HepG2 (cell line): ENCODE measurements around the gene ABCC3. TPM values are rescaled to one million over a fixed set of nuclear protein-coding genes. Genes with fewer than 3 reads are reported as not detected.
A peak's percentile ranks its signal among the peaks of the same experiment; 100 is the strongest.

Experiments used
- FOXJ3 ChIP-seq: sonication (generic); formaldehyde crosslinking; IDR thresholded peaks from 2 replicates; pipeline ENCODE4 v1.4.0; 2020; ENCODE audit warnings: missing genetic modification reagents, mild to moderate bottlenecking, borderline replicate concordance
- GTF3A ChIP-seq: sonication (generic); formaldehyde crosslinking; conservative IDR thresholded peaks from 2 replicates; pipeline ENCODE4 v1.4.0; 2020; ENCODE audit warnings: mild to moderate bottlenecking, missing genetic modification reagents
- JUND ChIP-seq: sonication (generic); formaldehyde crosslinking; IDR thresholded peaks from 2 replicates; pipeline ENCODE4 v1.8.0; 2022; ENCODE audit warnings: mild to moderate bottlenecking, missing genetic modification reagents
- MAFF ChIP-seq: IDR thresholded peaks from 2 replicates; pipeline ENCODE4 v1.6.1; 2011; ENCODE audit warnings: low read depth, low read length, improper control_type of control experiment
- NR2F6 ChIP-seq, 2 experiments: IDR thresholded peaks; 2 replicates each; pipeline ENCODE4 v1.6.1; 2016; ENCODE audit warnings: antibody characterized with exemption in 1 of 2, mild to moderate bottlenecking in 1 of 2
- PHF8 ChIP-seq: sonication (generic); formaldehyde crosslinking; IDR thresholded peaks from 2 replicates; pipeline ENCODE4 v1.5.0; 2020; ENCODE audit warnings: missing genetic modification reagents
- SP140L ChIP-seq: sonication (generic); formaldehyde crosslinking; IDR thresholded peaks from 2 replicates; pipeline ENCODE4 v1.4.0; 2020; ENCODE audit warnings: missing genetic modification reagents, borderline replicate concordance
- TBX2 ChIP-seq: sonication (generic); formaldehyde crosslinking; IDR thresholded peaks from 2 replicates; pipeline ENCODE4 v1.5.0; 2020; ENCODE audit warnings: missing genetic modification reagents, mild to moderate bottlenecking, borderline replicate concordance
- ZBTB33 ChIP-seq: sonication (generic); formaldehyde crosslinking; IDR thresholded peaks from 2 replicates; pipeline ENCODE4 v1.4.0; 2020; ENCODE audit warnings: missing genetic modification reagents
- ZMYM2 ChIP-seq: sonication (generic); formaldehyde crosslinking; IDR thresholded peaks from 2 replicates; pipeline ENCODE4 v1.8.0; 2022; ENCODE audit warnings: mild to moderate bottlenecking, missing genetic modification reagents
- polyA plus RNA-seq, 8 experiments: library from polyadenylated mRNA; depleted of rRNA in 3 of 8; stranded (reverse) in 7 of 8; unstranded in 1 of 8; fragments of >200 nt; fragmentation: Illumina TruSeq in 4 of 8; extraction: Trizol in 4 of 8; gene quantifications; 2 replicates each; pipeline versions ENCODE4 v1.2.1 to v1.2.3, GENCODE V29; 2011 to 2016; ENCODE audit warnings: low read depth in 4 of 8, missing spikeins in 1 of 8, mixed read lengths in 1 of 8; ENCODE audit not compliant: insufficient read depth in 1 of 8
- total RNA-seq, 5 experiments: library from RNA; depleted of rRNA; stranded (reverse); fragments of >200 nt; fragmentation: Illumina TruSeq; extraction: Trizol; gene quantifications; 2 replicates each; pipeline ENCODE4 v1.2.3, GENCODE V29; 2016; ENCODE audit warnings: low read depth in 1 of 5
- TF ChIP-seq, protein P1 (sequence below): sonication (generic); formaldehyde crosslinking; IDR thresholded peaks from 2 replicates; pipeline ENCODE4 v1.5.1; 2020; ENCODE audit warnings: mild to moderate bottlenecking, missing genetic modification reagents, borderline replicate concordance
- TF ChIP-seq, protein P2 (sequence below): sonication (generic); formaldehyde crosslinking; IDR thresholded peaks from 2 replicates; pipeline ENCODE4 v1.4.0; 2020; ENCODE audit warnings: low read depth, mild to moderate bottlenecking, missing genetic modification reagents
- TF ChIP-seq, protein P3 (sequence below): sonication (generic); formaldehyde crosslinking; IDR thresholded peaks from 2 replicates; pipeline ENCODE4 v1.4.0; 2020; ENCODE audit warnings: missing genetic modification reagents, mild to moderate bottlenecking, borderline replicate concordance

Gene ABCC3
- total and polyA plus RNA-seq, 2 of the 13 experiments (the other 11 are each of a cell fraction or from before 2014, with no cell fraction given) = 25.2 to 50.7 TPM

DNA sequence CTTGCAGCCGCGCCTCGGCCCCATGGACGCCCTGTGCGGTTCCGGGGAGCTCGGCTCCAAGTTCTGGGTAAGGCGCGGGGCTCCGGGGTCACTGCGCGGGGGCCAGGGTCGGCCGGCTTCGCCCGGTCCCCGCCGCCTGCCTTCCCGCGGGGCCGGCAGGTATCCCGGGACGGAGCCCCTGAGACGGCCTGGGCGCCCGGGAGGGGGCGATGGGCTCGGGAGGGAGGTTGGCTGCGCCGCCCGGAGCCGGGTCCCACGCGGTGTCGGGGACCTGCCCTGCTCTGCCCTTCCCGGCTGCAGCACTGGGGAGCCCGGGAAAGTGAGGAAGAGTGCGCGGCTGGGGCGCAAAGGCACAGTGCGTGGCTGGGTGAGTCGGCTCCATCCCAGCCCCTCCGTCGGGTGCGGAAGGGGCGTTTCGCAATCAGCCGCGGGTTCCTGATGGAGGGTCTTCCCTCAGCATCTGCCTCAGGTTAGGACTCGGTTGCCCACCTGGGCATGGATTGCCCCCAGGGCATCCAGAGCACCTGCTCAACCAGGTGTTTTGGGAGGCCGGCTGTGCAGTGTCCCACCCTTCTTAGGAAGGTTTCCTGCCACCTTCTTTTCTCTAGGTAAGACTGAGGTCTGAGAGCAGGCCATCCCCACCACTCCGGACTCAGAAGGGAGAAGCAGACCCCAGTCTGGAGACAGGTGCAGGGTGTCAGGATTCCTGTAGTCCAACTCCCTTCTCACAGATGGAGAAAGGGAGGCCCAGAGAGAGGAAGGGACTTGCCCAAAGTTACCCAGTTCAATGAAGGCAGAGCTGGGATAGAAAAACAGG, 442 bp downstream of the ABCC3 start (continued):
- TF ChIP-seq, protein P1, sequence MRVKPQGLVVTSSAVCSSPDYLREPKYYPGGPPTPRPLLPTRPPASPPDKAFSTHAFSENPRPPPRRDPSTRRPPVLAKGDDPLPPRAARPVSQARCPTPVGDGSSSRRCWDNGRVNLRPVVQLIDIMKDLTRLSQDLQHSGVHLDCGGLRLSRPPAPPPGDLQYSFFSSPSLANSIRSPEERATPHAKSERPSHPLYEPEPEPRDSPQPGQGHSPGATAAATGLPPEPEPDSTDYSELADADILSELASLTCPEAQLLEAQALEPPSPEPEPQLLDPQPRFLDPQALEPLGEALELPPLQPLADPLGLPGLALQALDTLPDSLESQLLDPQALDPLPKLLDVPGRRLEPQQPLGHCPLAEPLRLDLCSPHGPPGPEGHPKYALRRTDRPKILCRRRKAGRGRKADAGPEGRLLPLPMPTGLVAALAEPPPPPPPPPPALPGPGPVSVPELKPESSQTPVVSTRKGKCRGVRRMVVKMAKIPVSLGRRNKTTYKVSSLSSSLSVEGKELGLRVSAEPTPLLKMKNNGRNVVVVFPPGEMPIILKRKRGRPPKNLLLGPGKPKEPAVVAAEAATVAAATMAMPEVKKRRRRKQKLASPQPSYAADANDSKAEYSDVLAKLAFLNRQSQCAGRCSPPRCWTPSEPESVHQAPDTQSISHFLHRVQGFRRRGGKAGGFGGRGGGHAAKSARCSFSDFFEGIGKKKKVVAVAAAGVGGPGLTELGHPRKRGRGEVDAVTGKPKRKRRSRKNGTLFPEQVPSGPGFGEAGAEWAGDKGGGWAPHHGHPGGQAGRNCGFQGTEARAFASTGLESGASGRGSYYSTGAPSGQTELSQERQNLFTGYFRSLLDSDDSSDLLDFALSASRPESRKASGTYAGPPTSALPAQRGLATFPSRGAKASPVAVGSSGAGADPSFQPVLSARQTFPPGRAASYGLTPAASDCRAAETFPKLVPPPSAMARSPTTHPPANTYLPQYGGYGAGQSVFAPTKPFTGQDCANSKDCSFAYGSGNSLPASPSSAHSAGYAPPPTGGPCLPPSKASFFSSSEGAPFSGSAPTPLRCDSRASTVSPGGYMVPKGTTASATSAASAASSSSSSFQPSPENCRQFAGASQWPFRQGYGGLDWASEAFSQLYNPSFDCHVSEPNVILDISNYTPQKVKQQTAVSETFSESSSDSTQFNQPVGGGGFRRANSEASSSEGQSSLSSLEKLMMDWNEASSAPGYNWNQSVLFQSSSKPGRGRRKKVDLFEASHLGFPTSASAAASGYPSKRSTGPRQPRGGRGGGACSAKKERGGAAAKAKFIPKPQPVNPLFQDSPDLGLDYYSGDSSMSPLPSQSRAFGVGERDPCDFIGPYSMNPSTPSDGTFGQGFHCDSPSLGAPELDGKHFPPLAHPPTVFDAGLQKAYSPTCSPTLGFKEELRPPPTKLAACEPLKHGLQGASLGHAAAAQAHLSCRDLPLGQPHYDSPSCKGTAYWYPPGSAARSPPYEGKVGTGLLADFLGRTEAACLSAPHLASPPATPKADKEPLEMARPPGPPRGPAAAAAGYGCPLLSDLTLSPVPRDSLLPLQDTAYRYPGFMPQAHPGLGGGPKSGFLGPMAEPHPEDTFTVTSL = no peak
- TF ChIP-seq JUND (CRISPR knock-in tag) (0 out of 2 replicates have a peak, but pooled peaks have one; percentile 4), ZMYM2 (CRISPR knock-in tag) (no peak), ZBTB33 (no peak), SP140L (CRISPR knock-in tag) (no peak), FOXJ3 (CRISPR knock-in tag) (0 out of 2 replicates have a peak, but pooled peaks have one; percentile 17), PHF8 (CRISPR knock-in tag) (peak; percentile 3; the same call in 1 of the 2 replicates), NR2F6 (IDR thresholded peaks at IDR 0.05) (no peak), NR2F6 (CRISPR knock-in tag; IDR thresholded peaks at IDR 0.05) (no peak), MAFF (no peak), TBX2 (CRISPR knock-in tag) (no peak), GTF3A (CRISPR knock-in tag) (0 out of 2 replicates have a peak, but pooled peaks have one; percentile 23)
- TF ChIP-seq, protein P2, sequence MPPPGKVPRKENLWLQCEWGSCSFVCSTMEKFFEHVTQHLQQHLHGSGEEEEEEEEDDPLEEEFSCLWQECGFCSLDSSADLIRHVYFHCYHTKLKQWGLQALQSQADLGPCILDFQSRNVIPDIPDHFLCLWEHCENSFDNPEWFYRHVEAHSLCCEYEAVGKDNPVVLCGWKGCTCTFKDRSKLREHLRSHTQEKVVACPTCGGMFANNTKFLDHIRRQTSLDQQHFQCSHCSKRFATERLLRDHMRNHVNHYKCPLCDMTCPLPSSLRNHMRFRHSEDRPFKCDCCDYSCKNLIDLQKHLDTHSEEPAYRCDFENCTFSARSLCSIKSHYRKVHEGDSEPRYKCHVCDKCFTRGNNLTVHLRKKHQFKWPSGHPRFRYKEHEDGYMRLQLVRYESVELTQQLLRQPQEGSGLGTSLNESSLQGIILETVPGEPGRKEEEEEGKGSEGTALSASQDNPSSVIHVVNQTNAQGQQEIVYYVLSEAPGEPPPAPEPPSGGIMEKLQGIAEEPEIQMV (CRISPR knock-in tag) = no peak
- TF ChIP-seq, protein P3, sequence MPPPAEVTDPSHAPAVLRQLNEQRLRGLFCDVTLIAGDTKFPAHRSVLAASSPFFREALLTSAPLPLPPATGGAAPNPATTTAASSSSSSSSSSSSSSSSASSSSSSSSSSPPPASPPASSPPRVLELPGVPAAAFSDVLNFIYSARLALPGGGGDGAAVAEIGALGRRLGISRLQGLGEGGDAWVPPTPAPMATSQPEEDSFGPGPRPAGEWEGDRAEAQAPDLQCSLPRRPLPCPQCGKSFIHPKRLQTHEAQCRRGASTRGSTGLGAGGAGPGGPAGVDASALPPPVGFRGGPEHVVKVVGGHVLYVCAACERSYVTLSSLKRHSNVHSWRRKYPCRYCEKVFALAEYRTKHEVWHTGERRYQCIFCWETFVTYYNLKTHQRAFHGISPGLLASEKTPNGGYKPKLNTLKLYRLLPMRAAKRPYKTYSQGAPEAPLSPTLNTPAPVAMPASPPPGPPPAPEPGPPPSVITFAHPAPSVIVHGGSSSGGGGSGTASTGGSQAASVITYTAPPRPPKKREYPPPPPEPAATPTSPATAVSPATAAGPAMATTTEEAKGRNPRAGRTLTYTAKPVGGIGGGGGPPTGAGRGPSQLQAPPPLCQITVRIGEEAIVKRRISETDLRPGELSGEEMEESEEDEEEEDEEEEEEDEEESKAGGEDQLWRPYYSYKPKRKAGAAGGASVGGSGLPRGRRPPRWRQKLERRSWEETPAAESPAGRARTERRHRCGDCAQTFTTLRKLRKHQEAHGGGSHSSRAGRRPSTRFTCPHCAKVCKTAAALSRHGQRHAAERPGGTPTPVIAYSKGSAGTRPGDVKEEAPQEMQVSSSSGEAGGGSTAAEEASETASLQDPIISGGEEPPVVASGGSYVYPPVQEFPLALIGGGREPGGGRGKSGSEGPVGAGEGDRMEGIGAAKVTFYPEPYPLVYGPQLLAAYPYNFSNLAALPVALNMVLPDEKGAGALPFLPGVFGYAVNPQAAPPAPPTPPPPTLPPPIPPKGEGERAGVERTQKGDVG (CRISPR knock-in tag) = no peak
